IMR-90 (cell line): ENCODE measurements around the gene SLC2A13.

Source experiments
- BHLHE40 ChIP-seq: fragments of 150-350 bp; IDR thresholded peaks from 2 replicates; pipeline ENCODE4 v1.6.1; 2016; ENCODE audit warnings: mild to moderate bottlenecking, low read depth, low read length
- CHD1 ChIP-seq: IDR thresholded peaks from 2 replicates; pipeline ENCODE4 v1.6.1; 2012; ENCODE audit warnings: low read depth, low read length, improper control_type of control experiment
- CTCF ChIP-seq: conservative IDR thresholded peaks from 2 replicates; pipeline ENCODE4 v1.5.1; 2012; ENCODE audit warnings: mild to moderate bottlenecking, low read depth, low read length, improper control_type of control experiment
- MAFK ChIP-seq: IDR thresholded peaks from 2 replicates; pipeline ENCODE4 v1.6.1; 2012; ENCODE audit warnings: low read depth, low read length, improper control_type of control experiment
- MAZ ChIP-seq: IDR thresholded peaks from 2 replicates; pipeline ENCODE4 v1.6.1; 2012; ENCODE audit warnings: low read depth, mild to moderate bottlenecking, low read length, improper control_type of control experiment, moderate library complexity, borderline replicate concordance
- MXI1 ChIP-seq: IDR thresholded peaks from 2 replicates; pipeline ENCODE4 v1.6.1; 2012; ENCODE audit warnings: low read depth, mild to moderate bottlenecking, low read length, moderate library complexity, borderline replicate concordance
- NFE2L2 ChIP-seq: fragments of 150-350 bp; IDR thresholded peaks from 2 replicates; pipeline ENCODE4 v1.6.1; 2016; ENCODE audit warnings: low read depth, mild to moderate bottlenecking, low read length
- POLR2A ChIP-seq: IDR thresholded peaks from 2 replicates; pipeline ENCODE4 v1.6.1; 2012; ENCODE audit warnings: mild to moderate bottlenecking, low read depth, low read length
- RAD21 ChIP-seq: IDR thresholded peaks from 2 replicates; pipeline ENCODE4 v1.6.1; 2012; ENCODE audit warnings: low read length, improper control_type of control experiment
- RCOR1 ChIP-seq: IDR thresholded peaks from 2 replicates; pipeline ENCODE4 v1.6.1; 2012; ENCODE audit warnings: mild to moderate bottlenecking, low read length, improper control_type of control experiment; ENCODE audit not compliant: insufficient replicate concordance
- RFX5 ChIP-seq: IDR thresholded peaks from 2 replicates; pipeline ENCODE4 v1.8.0; 2012; ENCODE audit warnings: low read depth, mild to moderate bottlenecking, low read length, moderate library complexity
- SMC3 ChIP-seq: fragments of 150-350 bp; IDR thresholded peaks from 2 replicates; pipeline ENCODE4 v1.6.1; 2016; ENCODE audit warnings: low read depth, mild to moderate bottlenecking, antibody characterized with exemption, low read length, moderate library complexity
- USF2 ChIP-seq: fragments of 150-350 bp; IDR thresholded peaks from 2 replicates; pipeline ENCODE4 v1.6.1; 2017; ENCODE audit warnings: mild to moderate bottlenecking, antibody characterized with exemption, low read length, low read depth

GRCh38 chr12:39816671-39817185 is 289.2 kb downstream of the SLC2A13 start:
- TF ChIP-seq POLR2A: no peak
- no peak for TF ChIP-seq CTCF
- TF ChIP-seq RAD21: no peak
- no peak for TF ChIP-seq NFE2L2
- no peak for TF ChIP-seq USF2
- no peak for TF ChIP-seq RFX5
- TF ChIP-seq SMC3: no peak
- TF ChIP-seq BHLHE40: no peak
- no peak for TF ChIP-seq RCOR1
- TF ChIP-seq CHD1: no peak
- no peak for TF ChIP-seq MAFK
- no peak for TF ChIP-seq MAZ
- no peak for TF ChIP-seq MXI1
